ENCODE results near the gene MRGPRG. TPM values are rescaled to one million over a fixed set of nuclear protein-coding genes. Genes with fewer than 3 reads are reported as not detected.

Gene MRGPRG
- polyA plus RNA-seq, 1 donor from 2014 or later: not detected

- H3K27ac ChIP-seq (ENCODE audit: low read length): no peak overlapping the region
- no peak overlapping the region for H3K4me3 ChIP-seq (ENCODE audit: low read length)
- no peaks in the 10 kb centered on the region for H3F3A ChIP-seq (ENCODE audit: insufficient read depth, low read length, poor library complexity, severe bottlenecking)
- no peaks in the 10 kb centered on the region for H3K9me2 ChIP-seq (ENCODE audit: insufficient read depth, low read length)
- no peaks in the 10 kb centered on the region for H4K20me1 ChIP-seq (ENCODE audit: insufficient read depth)
- H3K27me3 ChIP-seq (ENCODE audit: insufficient read depth, low read depth, low read length): no peaks in the 10 kb centered on the region
- TF ChIP-seq EZH2 (IDR thresholded peaks at IDR 0.05; ENCODE audit: borderline replicate concordance, insufficient read depth, low read length, poor library complexity, severe bottlenecking): no peak
- TF ChIP-seq, protein P1, sequence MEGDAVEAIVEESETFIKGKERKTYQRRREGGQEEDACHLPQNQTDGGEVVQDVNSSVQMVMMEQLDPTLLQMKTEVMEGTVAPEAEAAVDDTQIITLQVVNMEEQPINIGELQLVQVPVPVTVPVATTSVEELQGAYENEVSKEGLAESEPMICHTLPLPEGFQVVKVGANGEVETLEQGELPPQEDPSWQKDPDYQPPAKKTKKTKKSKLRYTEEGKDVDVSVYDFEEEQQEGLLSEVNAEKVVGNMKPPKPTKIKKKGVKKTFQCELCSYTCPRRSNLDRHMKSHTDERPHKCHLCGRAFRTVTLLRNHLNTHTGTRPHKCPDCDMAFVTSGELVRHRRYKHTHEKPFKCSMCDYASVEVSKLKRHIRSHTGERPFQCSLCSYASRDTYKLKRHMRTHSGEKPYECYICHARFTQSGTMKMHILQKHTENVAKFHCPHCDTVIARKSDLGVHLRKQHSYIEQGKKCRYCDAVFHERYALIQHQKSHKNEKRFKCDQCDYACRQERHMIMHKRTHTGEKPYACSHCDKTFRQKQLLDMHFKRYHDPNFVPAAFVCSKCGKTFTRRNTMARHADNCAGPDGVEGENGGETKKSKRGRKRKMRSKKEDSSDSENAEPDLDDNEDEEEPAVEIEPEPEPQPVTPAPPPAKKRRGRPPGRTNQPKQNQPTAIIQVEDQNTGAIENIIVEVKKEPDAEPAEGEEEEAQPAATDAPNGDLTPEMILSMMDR (IDR thresholded peaks at IDR 0.05; ENCODE audit: poor library complexity, severe bottlenecking): no peak
- no peak for TF ChIP-seq RAD21 (conservative IDR thresholded peaks at IDR 0.05)
- TF ChIP-seq REST (IDR thresholded peaks at IDR 0.05; ENCODE audit: borderline replicate concordance): no peak
- TF ChIP-seq MXI1 (conservative IDR thresholded peaks at IDR 0.05; ENCODE audit: poor library complexity, severe bottlenecking): no peak
- H2AFZ ChIP-seq (ENCODE audit: low read depth, low read length): no peak overlapping the region
- H3K4me2 ChIP-seq (ENCODE audit: low read length): no peak overlapping the region
- no peaks in the 10 kb centered on the region for H3K9me3 ChIP-seq (ENCODE audit: low read length)
- no peak overlapping the region for H3K9ac ChIP-seq (ENCODE audit: low read length)
- H3K79me2 ChIP-seq (replicated peaks; ENCODE audit: insufficient read depth, low read length): no peaks in the 10 kb centered on the region
- H3K36me3 ChIP-seq (ENCODE audit: insufficient read depth, low read length): no peaks in the 10 kb centered on the region
These were observed 663 bp downstream of the MRGPRG start for GRCh38 chr11:3217818-3218482.

GRCh38 chr11:3216027-3216525, 2.5 kb downstream of the MRGPRG start:
- no peak for TF ChIP-seq RAD21 (conservative IDR thresholded peaks at IDR 0.05)
- no peak for TF ChIP-seq MXI1 (conservative IDR thresholded peaks at IDR 0.05; ENCODE audit: poor library complexity, severe bottlenecking)
- TF ChIP-seq POLR2AphosphoS5 (IDR thresholded peaks at IDR 0.05): no peak
- no peak for TF ChIP-seq EP300 (conservative IDR thresholded peaks at IDR 0.05; ENCODE audit: poor library complexity, severe bottlenecking)
- TF ChIP-seq SMC3 (conservative IDR thresholded peaks at IDR 0.05; ENCODE audit: poor library complexity): no peak
- TF ChIP-seq, protein P1 (IDR thresholded peaks at IDR 0.05; ENCODE audit: poor library complexity, severe bottlenecking): no peak
- no peak for TF ChIP-seq REST (IDR thresholded peaks at IDR 0.05; ENCODE audit: borderline replicate concordance)
- no peak for TF ChIP-seq TAF1 (IDR thresholded peaks at IDR 0.05; ENCODE audit: low read depth)
- TF ChIP-seq EZH2 (IDR thresholded peaks at IDR 0.05; ENCODE audit: borderline replicate concordance, insufficient read depth, low read length, poor library complexity, severe bottlenecking): no peak
- H4K20me1 ChIP-seq (ENCODE audit: insufficient read depth): no peaks in the 10 kb centered on the region
- H3K79me2 ChIP-seq (replicated peaks; ENCODE audit: insufficient read depth, low read length): no peaks in the 10 kb centered on the region
- H3K9ac ChIP-seq (ENCODE audit: low read length): no peak overlapping the region
- no peak overlapping the region for H3K27ac ChIP-seq (ENCODE audit: low read length)
- no peaks in the 10 kb centered on the region for H3K9me3 ChIP-seq (ENCODE audit: low read length)
- no peaks in the 10 kb centered on the region for H3K36me3 ChIP-seq (ENCODE audit: insufficient read depth, low read length)
- H3K9me2 ChIP-seq (ENCODE audit: insufficient read depth, low read length): no peaks in the 10 kb centered on the region
- no peaks in the 10 kb centered on the region for H3K27me3 ChIP-seq (ENCODE audit: insufficient read depth, low read depth, low read length)
- H2AFZ ChIP-seq (ENCODE audit: low read depth, low read length): no peak overlapping the region
- no peak overlapping the region for H3K4me3 ChIP-seq (ENCODE audit: low read length)
- no peak overlapping the region for H3K4me2 ChIP-seq (ENCODE audit: low read length)
- H3F3A ChIP-seq (ENCODE audit: insufficient read depth, low read length, poor library complexity, severe bottlenecking): no peaks in the 10 kb centered on the region

Data from neural cell (in vitro differentiated cells).